ENCODE results near the gene PLXNA4. TPM values are rescaled to one million over a fixed set of nuclear protein-coding genes. Genes with fewer than 3 reads are reported as not detected.

Gene PLXNA4
- total RNA-seq, 2 experiments from 2014 or later: 0.18 to 0.70 TPM

GRCh38 chr7:132501956-132502355, 74.3 kb downstream of the PLXNA4 start:
- Mint-ChIP-seq H3K27me3 (no peaks in the 10 kb centered on the region), H3K36me3 (ENCODE audit: low read depth) (no peaks in the 10 kb centered on the region)
- CTCF ChIA-PET: no interaction called here

GRCh38 chr7:132500727-132501440, 75.4 kb downstream of the PLXNA4 start:
- H3K27me3 Mint-ChIP-seq: no peaks in the 10 kb centered on the region
- H3K4me1 Mint-ChIP-seq (ENCODE audit: low read depth): no peaks in the 10 kb centered on the region
- H3K4me3 Mint-ChIP-seq: no peak overlapping the region
- no peak overlapping the region for H3K27ac Mint-ChIP-seq
- no peaks in the 10 kb centered on the region for H3K36me3 Mint-ChIP-seq (ENCODE audit: low read depth)
- no peak for TF ChIP-seq CTCF (IDR thresholded peaks at IDR 0.05)
- no peaks in the 10 kb centered on the region for H3K9me3 Mint-ChIP-seq
- intact Hi-C loops (cut with micrococcal nuclease): no loop called here
- DNase-seq (no peak), ATAC-seq (no peak)
- CTCF ChIA-PET: no interaction called here
- POLR2A ChIA-PET: no interaction called here

More at GRCh38 chr7:132501956-132502355, 74.3 kb downstream of the PLXNA4 start:
- H3K9me3 Mint-ChIP-seq: no peaks in the 10 kb centered on the region
- TF ChIP-seq CTCF (IDR thresholded peaks at IDR 0.05): no peak
- DNase-seq (no peak), ATAC-seq (no peak)
- intact Hi-C loops (cut with micrococcal nuclease): no loop called here
- POLR2A ChIA-PET: no interaction called here
- H3K4me3 Mint-ChIP-seq: no peak overlapping the region
- H3K4me1 Mint-ChIP-seq (ENCODE audit: low read depth): no peaks in the 10 kb centered on the region
- no peak overlapping the region for H3K27ac Mint-ChIP-seq

GRCh38 chr7:132499487-132499886, 76.8 kb downstream of the PLXNA4 start:
- ChIA-PET POLR2A (no interaction called here), CTCF (no interaction called here)
- Mint-ChIP-seq H3K4me1 (ENCODE audit: low read depth) (no peaks in the 10 kb centered on the region), H3K9me3 (no peaks in the 10 kb centered on the region), H3K4me3 (no peak overlapping the region), H3K27ac (no peak overlapping the region), H3K27me3 (no peaks in the 10 kb centered on the region), H3K36me3 (ENCODE audit: low read depth) (no peaks in the 10 kb centered on the region)
- no peak for TF ChIP-seq CTCF (IDR thresholded peaks at IDR 0.05)
- ATAC-seq (no peak), DNase-seq (no peak)
- intact Hi-C loops (cut with micrococcal nuclease): no loop called here

- intact Hi-C loops (cut with micrococcal nuclease): no loop called here
- Mint-ChIP-seq H3K36me3 (ENCODE audit: low read depth) (no peaks in the 10 kb centered on the region), H3K4me1 (ENCODE audit: low read depth) (no peaks in the 10 kb centered on the region), H3K9me3 (no peaks in the 10 kb centered on the region), H3K27ac (no peak overlapping the region), H3K27me3 (no peaks in the 10 kb centered on the region), H3K4me3 (no peak overlapping the region)
- ChIA-PET CTCF (no interaction called here), POLR2A (no interaction called here)
- no peak for DNase-seq
- no peak for ATAC-seq
- TF ChIP-seq CTCF (IDR thresholded peaks at IDR 0.05): no peak
Measured at GRCh38 chr7:132499065-132499464, 77.2 kb downstream of the PLXNA4 start.

GRCh38 chr7:132498319-132498718, 78.0 kb downstream of the PLXNA4 start:
- Mint-ChIP-seq H3K36me3 (ENCODE audit: low read depth) (no peaks in the 10 kb centered on the region), H3K27ac (no peak overlapping the region), H3K9me3 (no peaks in the 10 kb centered on the region), H3K4me1 (ENCODE audit: low read depth) (no peaks in the 10 kb centered on the region), H3K4me3 (no peak overlapping the region), H3K27me3 (no peaks in the 10 kb centered on the region)
- TF ChIP-seq CTCF (IDR thresholded peaks at IDR 0.05): no peak
- ATAC-seq: no peak
- ChIA-PET POLR2A (no interaction called here), CTCF (interaction anchor here (1.8 kb wide), 1 partner anchor 23 kb away, joined by 4 read pairs; no protein-coding TSS in a partner anchor)
- intact Hi-C loops (cut with micrococcal nuclease): no loop called here
- DNase-seq: no peak

All from activated CD8-positive, alpha-beta T cell treated with anti-CD3 and anti-CD28 coated beads for 36 hours (primary cell).